ENCODE data around the gene OR1S1.

GRCh38 chr11:58177409-58178054 is 35.0 kb upstream of the OR1S1 start:
- no peak for TF ChIP-seq CTCF (conservative IDR thresholded peaks at IDR 0.05; ENCODE audit: low read depth in 2 of 2)
- TF ChIP-seq JUNB (IDR thresholded peaks at IDR 0.05; ENCODE audit: unreplicated experiment): no peak
- TF ChIP-seq CREB1 (CRISPR knock-in tag; IDR thresholded peaks at IDR 0.05; ENCODE audit: low read depth): no peak
- TF ChIP-seq EZH2 (IDR thresholded peaks at IDR 0.05; ENCODE audit: low read depth, unreplicated experiment): no peak
- no peak for TF ChIP-seq EZH2phosphoT487 (IDR thresholded peaks at IDR 0.05; ENCODE audit: unreplicated experiment)
- no peak for TF ChIP-seq POLR2AphosphoS5 (IDR thresholded peaks at IDR 0.05; ENCODE audit: low read depth)
- TF ChIP-seq NANOG (IDR thresholded peaks at IDR 0.05; ENCODE audit: borderline replicate concordance): no peak
- no peak for TF ChIP-seq REST (IDR thresholded peaks at IDR 0.05; ENCODE audit: unreplicated experiment)

All from GM23338 (cell line).